Kidney epithelial cell (primary cell): ENCODE measurements around the gene TBX5. TPM values are rescaled to one million over a fixed set of nuclear protein-coding genes. Genes with fewer than 3 reads are reported as not detected.

Source experiments
- DNase-seq: peaks from one replicate; pipeline ENCODE4 v3.0.0-alpha.2; 2010; ENCODE audit warnings: low read depth
- H3K27me3 ChIP-seq: 2 replicates; pipeline ENCODE4 v1.6.0; 2011; ENCODE audit warnings: low read length; ENCODE audit not compliant: control insufficient read depth, insufficient read depth
- H3K36me3 ChIP-seq: 2 replicates; pipeline ENCODE4 v1.5.1; 2011; ENCODE audit warnings: low read length; ENCODE audit not compliant: control insufficient read depth, insufficient read depth
- H3K4me3 ChIP-seq: 2 replicates; pipeline ENCODE4 v1.5.1; 2011; ENCODE audit warnings: low read depth, mild to moderate bottlenecking, control low read depth, low read length
- CTCF ChIP-seq: IDR thresholded peaks from 2 replicates; pipeline ENCODE4 v1.5.1; 2011; ENCODE audit warnings: mild to moderate bottlenecking, moderate library complexity, low read length, control low read depth, inconsistent platforms; ENCODE audit not compliant: insufficient read depth, poor library complexity, severe bottlenecking
- total RNA-seq: library from RNA; depleted of rRNA; stranded (reverse); fragments of >200 nt; gene quantifications from 2 replicates; pipeline ENCODE4 v1.2.3, GENCODE V29; 2015

Gene TBX5
- total RNA-seq, 1 donor from 2014 or later, result not detected

GRCh38 chr12:114400925-114401324, 5.0 kb downstream of the TBX5 start:
- Histone ChIP-seq H3K4me3 (no peak overlapping the region), H3K27me3 (peaks cover 83% of the 10 kb centered on the region), H3K36me3 (no peaks in the 10 kb centered on the region)
- TF ChIP-seq CTCF, result no peak
- no peak for DNase-seq

GRCh38 chr12:114400361-114400811, 5.6 kb downstream of the TBX5 start:
- Histone ChIP-seq H3K36me3 (no peaks in the 10 kb centered on the region), H3K27me3 (peaks cover 83% of the 10 kb centered on the region), H3K4me3 (no peak overlapping the region)
- no peak for DNase-seq
- no peak for TF ChIP-seq CTCF

- H3K4me3 ChIP-seq, result no peak overlapping the region
- H3K36me3 ChIP-seq, result no peaks in the 10 kb centered on the region
- no peak for TF ChIP-seq CTCF
- DNase-seq, result no peak
- peaks cover 81% of the 10 kb centered on the region for H3K27me3 ChIP-seq
Measured at GRCh38 chr12:114399664-114400211, 6.2 kb downstream of the TBX5 start.

DNA sequence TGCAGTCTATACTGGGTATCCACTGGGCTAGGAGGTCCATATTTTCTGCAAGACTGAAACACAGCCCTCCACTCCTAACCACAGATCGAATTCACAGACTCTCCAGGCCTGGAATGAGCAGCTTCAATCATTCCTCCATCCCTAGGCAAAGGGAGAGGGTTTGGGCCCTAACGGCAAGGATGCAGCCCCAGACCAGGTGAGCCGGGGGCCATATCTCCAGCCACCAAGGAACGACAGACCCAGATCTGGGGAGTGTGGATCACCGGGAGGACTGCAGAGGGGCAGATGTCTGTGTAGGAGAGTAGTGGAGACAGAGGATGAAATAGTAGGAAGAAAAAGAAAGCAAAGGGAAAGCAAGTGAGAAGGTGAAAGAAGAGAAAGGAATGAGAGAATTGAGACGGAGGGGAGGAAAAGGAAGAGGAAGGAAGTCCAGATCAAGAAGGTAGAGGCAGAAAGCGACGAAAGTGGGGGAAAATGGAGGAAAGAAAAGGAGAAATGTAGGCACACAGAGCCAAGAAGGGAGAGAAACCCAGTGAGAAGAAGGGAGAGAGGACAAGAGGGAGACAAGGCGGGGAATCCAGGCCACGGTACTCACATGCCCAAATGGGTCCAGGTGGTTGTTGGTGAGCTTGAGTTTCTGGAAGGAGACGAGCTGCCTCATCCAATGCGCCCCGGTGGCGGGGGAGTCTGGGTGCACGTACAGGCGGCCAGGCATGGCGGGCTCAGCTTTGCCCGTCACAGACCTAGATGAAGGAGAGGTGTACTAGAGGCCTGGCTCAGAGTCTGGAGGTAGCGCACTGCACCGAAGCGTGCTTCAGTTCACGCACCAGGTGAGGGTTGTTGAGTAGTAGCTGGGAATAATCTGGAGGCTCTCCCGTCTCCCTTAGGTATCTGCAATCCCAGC, 7.7 kb downstream of the TBX5 start:
- H3K4me3 ChIP-seq, result no peak overlapping the region
- H3K27me3 ChIP-seq, result peaks cover 78% of the 10 kb centered on the region
- no peak for DNase-seq
- no peaks in the 10 kb centered on the region for H3K36me3 ChIP-seq
- TF ChIP-seq CTCF, result no peak

GRCh38 chr12:114396869-114397719, 8.8 kb downstream of the TBX5 start:
- no peak overlapping the region for H3K4me3 ChIP-seq
- no peaks in the 10 kb centered on the region for H3K36me3 ChIP-seq
- H3K27me3 ChIP-seq, result peaks cover 79% of the 10 kb centered on the region
- no peak for DNase-seq
- TF ChIP-seq CTCF, result no peak
